ENCODE data around the gene TIGD2.

TIGD2 gene

DNA sequence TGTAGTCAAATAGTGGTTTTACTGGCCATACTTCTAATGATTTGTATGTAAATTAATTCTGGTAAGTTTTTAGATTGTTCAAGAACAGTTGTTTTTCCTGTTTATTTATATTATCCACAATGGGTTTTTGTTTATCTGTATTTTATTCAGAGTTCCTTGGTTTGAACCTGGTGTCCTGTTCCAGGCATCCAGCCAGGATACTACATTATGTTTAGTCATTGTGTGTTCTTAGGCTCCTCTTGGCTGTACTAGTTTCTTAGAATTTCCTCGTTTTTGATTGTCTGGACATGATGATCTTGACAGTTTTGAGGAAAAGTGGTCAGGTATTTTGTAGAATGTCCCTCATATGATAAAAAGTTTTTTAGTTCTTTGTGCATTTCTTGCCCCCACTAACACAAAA, 7.8 kb downstream of the TIGD2 start:
- H3K9me3 ChIP-seq (ENCODE audit: control insufficient read depth, insufficient read depth, low read length), result peaks cover 3% of the 10 kb centered on the region; the same call in 1 of the 2 replicates
- no peaks in the 10 kb centered on the region for H3K27me3 ChIP-seq (ENCODE audit: control insufficient read depth, insufficient read depth, low read length)
- H3K4me3 ChIP-seq (ENCODE audit: low read depth, low read length), result no peak overlapping the region
- no peaks in the 10 kb centered on the region for H3K36me3 ChIP-seq (ENCODE audit: control insufficient read depth, insufficient read depth, low read length)
- no peak overlapping the region for H3K27ac ChIP-seq (ENCODE audit: low read depth, low read length)
- no peak overlapping the region for H3K9ac ChIP-seq (ENCODE audit: low read depth, low read length)
- peaks cover 7% of the 10 kb centered on the region for H3K4me1 ChIP-seq (ENCODE audit: control insufficient read depth, insufficient read depth, low read length)

- H3K4me1 ChIP-seq (ENCODE audit: control insufficient read depth, insufficient read depth, low read length), result peaks cover 7% of the 10 kb centered on the region
- no peak overlapping the region for H3K9ac ChIP-seq (ENCODE audit: low read depth, low read length)
- no peak overlapping the region for H3K27ac ChIP-seq (ENCODE audit: low read depth, low read length)
- no peaks in the 10 kb centered on the region for H3K27me3 ChIP-seq (ENCODE audit: control insufficient read depth, insufficient read depth, low read length)
- H3K36me3 ChIP-seq (ENCODE audit: control insufficient read depth, insufficient read depth, low read length), result no peaks in the 10 kb centered on the region
- H3K4me3 ChIP-seq (ENCODE audit: low read depth, low read length), result no peak overlapping the region
- peaks cover 3% of the 10 kb centered on the region; the same call in 1 of the 2 replicates for H3K9me3 ChIP-seq (ENCODE audit: control insufficient read depth, insufficient read depth, low read length)
These were observed 8.5 kb downstream of the TIGD2 start for GRCh38 chr4:89119836-89120235.

- no peaks in the 10 kb centered on the region for H3K36me3 ChIP-seq (ENCODE audit: control insufficient read depth, insufficient read depth, low read length)
- peaks cover 7% of the 10 kb centered on the region for H3K4me1 ChIP-seq (ENCODE audit: control insufficient read depth, insufficient read depth, low read length)
- no peak overlapping the region for H3K9ac ChIP-seq (ENCODE audit: low read depth, low read length)
- H3K9me3 ChIP-seq (ENCODE audit: control insufficient read depth, insufficient read depth, low read length), result peaks cover 3% of the 10 kb centered on the region; the same call in 1 of the 2 replicates
- no peaks in the 10 kb centered on the region for H3K27me3 ChIP-seq (ENCODE audit: control insufficient read depth, insufficient read depth, low read length)
- H3K27ac ChIP-seq (ENCODE audit: low read depth, low read length), result no peak overlapping the region
- H3K4me3 ChIP-seq (ENCODE audit: low read depth, low read length), result no peak overlapping the region
These were observed 10.2 kb downstream of the TIGD2 start for GRCh38 chr4:89121387-89122068.

DNA sequence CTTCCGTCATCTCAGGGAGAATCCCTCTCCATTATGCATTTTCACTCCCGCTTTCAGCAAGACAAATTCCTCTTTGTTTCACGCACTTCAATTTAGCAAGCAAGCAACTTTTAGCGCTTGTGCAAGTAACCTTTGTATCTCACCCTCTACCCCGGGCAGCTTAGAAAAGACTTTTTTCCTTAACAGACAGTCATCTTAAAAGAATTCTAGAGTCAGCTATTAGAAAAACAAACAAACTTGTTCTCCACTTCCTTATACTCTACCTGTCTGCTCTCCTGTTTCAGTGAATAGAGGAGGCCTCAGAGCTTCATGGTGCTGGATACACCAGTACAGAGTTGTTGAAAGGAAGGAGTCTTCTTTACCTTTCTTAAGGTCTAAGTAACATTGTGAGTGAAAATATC, 12.1 kb downstream of the TIGD2 start:
- Histone ChIP-seq H3K36me3 (ENCODE audit: control insufficient read depth, insufficient read depth, low read length) (no peaks in the 10 kb centered on the region), H3K4me1 (ENCODE audit: control insufficient read depth, insufficient read depth, low read length) (peaks cover 7% of the 10 kb centered on the region), H3K27me3 (ENCODE audit: control insufficient read depth, insufficient read depth, low read length) (no peaks in the 10 kb centered on the region), H3K4me3 (ENCODE audit: low read depth, low read length) (no peak overlapping the region), H3K9ac (ENCODE audit: low read depth, low read length) (no peak overlapping the region), H3K27ac (ENCODE audit: low read depth, low read length) (peak overlapping the region; percentile 70), H3K9me3 (ENCODE audit: control insufficient read depth, insufficient read depth, low read length) (peaks cover 3% of the 10 kb centered on the region; the same call in 1 of the 2 replicates)

GRCh38 chr4:89125901-89126782, 14.8 kb downstream of the TIGD2 start:
- Histone ChIP-seq H3K4me3 (ENCODE audit: low read depth, low read length) (no peak overlapping the region), H3K9ac (ENCODE audit: low read depth, low read length) (no peak overlapping the region), H3K36me3 (ENCODE audit: control insufficient read depth, insufficient read depth, low read length) (no peaks in the 10 kb centered on the region), H3K4me1 (ENCODE audit: control insufficient read depth, insufficient read depth, low read length) (peaks cover 7% of the 10 kb centered on the region), H3K27ac (ENCODE audit: low read depth, low read length) (no peak overlapping the region), H3K27me3 (ENCODE audit: control insufficient read depth, insufficient read depth, low read length) (no peaks in the 10 kb centered on the region), H3K9me3 (ENCODE audit: control insufficient read depth, insufficient read depth, low read length) (peaks cover 3% of the 10 kb centered on the region; the same call in 1 of the 2 replicates)

DNA sequence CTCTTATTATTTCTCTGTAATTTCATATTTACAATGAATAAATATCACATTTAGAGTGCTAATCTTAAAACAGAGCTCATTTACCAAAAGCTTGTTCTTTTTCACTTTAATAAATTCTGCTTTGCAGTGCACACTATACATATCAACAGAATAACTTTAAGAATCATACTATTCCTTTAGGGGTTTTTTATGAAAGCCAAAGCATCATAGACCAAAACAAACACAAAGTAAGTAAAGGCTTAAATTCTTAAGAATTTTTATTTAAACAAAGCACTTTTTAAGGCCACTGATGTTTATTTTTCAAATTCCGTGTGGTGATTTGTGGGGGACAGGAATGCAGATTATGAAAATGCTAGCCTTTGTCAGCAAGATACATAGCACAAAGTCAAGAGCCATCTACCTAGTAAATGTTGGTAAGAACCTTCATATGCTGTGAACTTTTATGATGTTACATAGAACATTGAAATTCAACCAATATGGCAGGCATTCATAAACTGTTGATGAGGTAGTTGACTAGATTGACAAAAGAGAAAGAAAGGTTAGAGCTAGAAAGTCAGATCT, 17.8 kb downstream of the TIGD2 start:
- Histone ChIP-seq H3K36me3 (ENCODE audit: control insufficient read depth, insufficient read depth, low read length) (no peaks in the 10 kb centered on the region), H3K27me3 (ENCODE audit: control insufficient read depth, insufficient read depth, low read length) (no peaks in the 10 kb centered on the region), H3K27ac (ENCODE audit: low read depth, low read length) (no peak overlapping the region), H3K9ac (ENCODE audit: low read depth, low read length) (no peak overlapping the region), H3K4me3 (ENCODE audit: low read depth, low read length) (no peak overlapping the region), H3K9me3 (ENCODE audit: control insufficient read depth, insufficient read depth, low read length) (no peaks in the 10 kb centered on the region), H3K4me1 (ENCODE audit: control insufficient read depth, insufficient read depth, low read length) (no peaks in the 10 kb centered on the region)

DNA sequence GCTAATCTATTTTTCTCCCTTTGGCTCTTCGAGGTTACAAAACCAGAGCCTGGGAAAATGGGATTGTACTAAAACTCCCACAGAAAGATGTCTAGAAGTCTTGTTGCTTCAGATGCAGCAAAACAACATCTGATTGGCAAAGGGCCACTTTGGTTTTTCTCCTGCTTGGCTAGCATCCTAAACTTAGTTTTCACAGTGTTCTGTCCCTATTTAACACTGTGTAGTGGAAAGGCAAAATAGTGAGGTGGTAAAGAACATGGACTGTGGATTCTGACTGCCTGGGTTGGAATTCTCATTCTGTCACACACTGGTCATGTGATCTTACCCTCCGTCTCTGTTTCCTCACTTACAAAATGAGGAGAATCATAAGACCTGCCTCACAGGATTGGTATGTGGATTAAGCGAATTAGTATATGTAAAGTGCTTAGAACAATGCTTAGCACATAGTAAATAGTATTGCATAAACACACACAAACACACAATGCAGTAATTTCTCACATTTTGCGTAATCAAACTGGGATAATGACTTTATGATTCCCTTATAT, 23.5 kb downstream of the TIGD2 start:
- H3K4me1 ChIP-seq (ENCODE audit: control insufficient read depth, insufficient read depth, low read length), result peaks cover 13% of the 10 kb centered on the region; the same call in 1 of the 2 replicates
- no peaks in the 10 kb centered on the region for H3K36me3 ChIP-seq (ENCODE audit: control insufficient read depth, insufficient read depth, low read length)
- H3K9me3 ChIP-seq (ENCODE audit: control insufficient read depth, insufficient read depth, low read length), result no peaks in the 10 kb centered on the region
- H3K4me3 ChIP-seq (ENCODE audit: low read depth, low read length), result no peak overlapping the region
- peak overlapping the region; percentile 42 for H3K27ac ChIP-seq (ENCODE audit: low read depth, low read length)
- H3K9ac ChIP-seq (ENCODE audit: low read depth, low read length), result no peak overlapping the region
- H3K27me3 ChIP-seq (ENCODE audit: control insufficient read depth, insufficient read depth, low read length), result no peaks in the 10 kb centered on the region

- Histone ChIP-seq H3K36me3 (ENCODE audit: control insufficient read depth, insufficient read depth, low read length) (no peaks in the 10 kb centered on the region), H3K27me3 (ENCODE audit: control insufficient read depth, insufficient read depth, low read length) (no peaks in the 10 kb centered on the region), H3K4me1 (ENCODE audit: control insufficient read depth, insufficient read depth, low read length) (peaks cover 13% of the 10 kb centered on the region; the same call in 1 of the 2 replicates), H3K27ac (ENCODE audit: low read depth, low read length) (no peak overlapping the region), H3K9me3 (ENCODE audit: control insufficient read depth, insufficient read depth, low read length) (no peaks in the 10 kb centered on the region), H3K9ac (ENCODE audit: low read depth, low read length) (no peak overlapping the region), H3K4me3 (ENCODE audit: low read depth, low read length) (no peak overlapping the region)
These were observed 25.2 kb downstream of the TIGD2 start for GRCh38 chr4:89136525-89136924.

DNA sequence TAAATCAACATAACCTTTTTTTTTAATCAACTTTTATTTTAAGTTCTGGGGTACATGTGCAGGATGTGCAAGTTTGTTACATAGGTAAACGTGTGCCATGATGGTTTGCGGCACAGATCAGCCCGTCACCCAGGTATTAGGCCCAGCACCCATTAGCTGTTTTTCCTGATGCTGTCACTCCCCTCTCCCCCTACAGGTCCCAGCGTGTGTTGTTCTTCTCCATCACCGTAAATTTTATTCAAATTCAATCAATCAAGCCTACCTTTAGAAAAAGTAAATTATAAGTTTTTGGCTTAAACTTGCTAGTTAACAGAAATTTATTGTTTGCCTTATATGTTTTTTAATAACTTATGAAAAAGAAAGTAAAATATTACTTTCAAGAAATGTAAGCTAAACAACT, 25.9 kb downstream of the TIGD2 start:
- Histone ChIP-seq H3K27ac (ENCODE audit: low read depth, low read length) (peak overlapping the region; percentile 45), H3K9ac (ENCODE audit: low read depth, low read length) (no peak overlapping the region), H3K4me1 (ENCODE audit: control insufficient read depth, insufficient read depth, low read length) (peaks cover 17% of the 10 kb centered on the region; the same call in 1 of the 2 replicates), H3K36me3 (ENCODE audit: control insufficient read depth, insufficient read depth, low read length) (no peaks in the 10 kb centered on the region), H3K9me3 (ENCODE audit: control insufficient read depth, insufficient read depth, low read length) (no peaks in the 10 kb centered on the region), H3K27me3 (ENCODE audit: control insufficient read depth, insufficient read depth, low read length) (no peaks in the 10 kb centered on the region), H3K4me3 (ENCODE audit: low read depth, low read length) (no peak overlapping the region)

DNA sequence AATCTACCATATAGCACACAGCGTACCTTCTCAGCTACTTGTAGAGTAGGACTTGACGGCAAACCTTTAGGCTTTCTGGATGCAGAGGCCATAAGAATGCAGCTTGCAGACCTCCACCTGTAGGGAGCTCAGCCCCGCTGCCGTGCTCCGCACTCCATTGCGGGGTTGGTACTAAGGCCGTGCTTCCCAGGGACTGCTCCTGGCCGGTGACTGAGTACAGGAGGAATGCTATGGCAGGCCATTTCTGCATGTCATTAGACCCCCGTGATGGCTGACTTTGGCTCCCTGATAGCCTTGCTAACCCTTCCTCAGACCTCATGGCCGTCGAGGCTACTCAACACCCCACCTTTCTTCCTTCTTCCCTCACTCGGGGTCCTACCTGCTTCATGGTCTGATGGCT, 26.4 kb downstream of the TIGD2 start:
- Histone ChIP-seq H3K9ac (ENCODE audit: low read depth, low read length) (no peak overlapping the region), H3K4me1 (ENCODE audit: control insufficient read depth, insufficient read depth, low read length) (peaks cover 20% of the 10 kb centered on the region; the same call in 1 of the 2 replicates), H3K27ac (ENCODE audit: low read depth, low read length) (peak overlapping the region; percentile 45), H3K9me3 (ENCODE audit: control insufficient read depth, insufficient read depth, low read length) (no peaks in the 10 kb centered on the region), H3K27me3 (ENCODE audit: control insufficient read depth, insufficient read depth, low read length) (no peaks in the 10 kb centered on the region), H3K36me3 (ENCODE audit: control insufficient read depth, insufficient read depth, low read length) (no peaks in the 10 kb centered on the region), H3K4me3 (ENCODE audit: low read depth, low read length) (no peak overlapping the region)

Measured in HUES48 (cell line).